Cerebellar cortex (tissue), 1 donor: ENCODE data around the gene UCK1.

Experiments
- DNase-seq: peaks from one replicate; pipeline ENCODE4 v3.0.0-alpha.2; 2015; ENCODE audit warnings: low spot score

The UCK1 gene

DNA sequence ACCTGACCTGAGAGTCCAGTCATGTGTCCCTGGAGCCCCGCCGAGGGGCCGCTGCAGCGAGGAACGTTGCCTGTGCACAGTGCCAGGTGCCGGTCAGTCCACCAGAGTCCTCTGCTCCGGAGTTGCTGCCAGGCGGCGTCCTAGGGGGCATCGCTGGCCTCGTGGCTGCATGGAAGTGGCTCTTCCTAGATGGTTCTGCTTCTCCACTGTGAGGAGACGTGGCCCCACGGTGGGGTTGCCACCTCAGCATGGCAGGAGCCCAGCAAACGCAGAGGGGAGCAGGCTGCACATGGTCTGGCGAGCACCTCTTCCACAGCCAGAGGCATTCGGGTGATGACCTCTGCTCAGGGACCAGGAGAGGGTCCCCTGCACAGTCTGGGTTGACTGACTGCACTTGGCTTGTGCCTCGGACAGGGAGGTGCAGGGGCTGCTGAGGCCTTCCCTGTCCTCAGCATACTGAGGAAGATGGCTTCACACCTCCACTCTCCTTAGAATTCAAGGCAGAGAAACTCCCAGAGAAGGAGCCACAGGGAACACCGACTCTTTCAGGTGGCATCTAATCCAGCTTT, 54.2 kb downstream of the UCK1 start:
- DNase-seq: no peak

DNA sequence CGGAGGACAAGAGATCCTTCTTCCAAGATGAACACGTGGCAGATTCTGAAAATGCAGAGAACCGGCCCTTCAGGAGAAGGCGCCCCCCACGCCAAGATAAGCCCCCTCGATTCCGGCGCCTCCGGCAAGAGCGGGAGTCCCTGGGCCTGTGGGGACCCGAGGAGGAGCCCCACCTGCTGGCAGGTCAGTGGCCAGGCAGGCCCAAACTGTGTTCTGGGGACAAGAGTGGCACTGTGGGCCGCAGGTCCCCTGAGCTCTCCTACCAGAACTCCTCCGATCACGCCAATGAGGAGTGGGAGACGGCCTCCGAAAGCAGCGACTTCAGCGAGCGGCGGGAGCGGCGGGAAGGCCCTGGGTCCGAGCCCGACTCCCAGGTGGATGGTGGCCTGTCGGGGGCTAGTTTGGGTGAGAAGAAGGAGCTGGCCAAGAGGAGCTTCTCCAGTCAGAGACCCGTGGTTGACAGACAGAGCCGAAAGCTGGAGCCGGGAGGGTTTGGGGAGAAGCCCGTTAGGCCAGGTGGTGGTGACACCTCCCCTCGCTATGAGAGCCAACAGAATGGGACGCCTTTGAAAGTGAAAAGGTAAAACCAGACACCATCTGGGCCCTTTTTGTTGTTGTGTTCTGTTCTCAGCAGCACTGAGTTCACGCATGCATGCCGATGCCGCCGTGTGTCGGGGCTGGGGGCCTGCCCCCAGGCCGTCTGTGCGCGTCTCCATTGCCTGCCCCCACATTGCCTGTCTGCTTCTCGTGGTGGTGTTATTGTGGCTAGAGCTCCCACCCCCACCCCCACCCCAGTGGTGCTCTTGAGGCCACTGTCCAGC, 54.9 kb downstream of the UCK1 start:
- DNase-seq: peak; percentile 69

DNA sequence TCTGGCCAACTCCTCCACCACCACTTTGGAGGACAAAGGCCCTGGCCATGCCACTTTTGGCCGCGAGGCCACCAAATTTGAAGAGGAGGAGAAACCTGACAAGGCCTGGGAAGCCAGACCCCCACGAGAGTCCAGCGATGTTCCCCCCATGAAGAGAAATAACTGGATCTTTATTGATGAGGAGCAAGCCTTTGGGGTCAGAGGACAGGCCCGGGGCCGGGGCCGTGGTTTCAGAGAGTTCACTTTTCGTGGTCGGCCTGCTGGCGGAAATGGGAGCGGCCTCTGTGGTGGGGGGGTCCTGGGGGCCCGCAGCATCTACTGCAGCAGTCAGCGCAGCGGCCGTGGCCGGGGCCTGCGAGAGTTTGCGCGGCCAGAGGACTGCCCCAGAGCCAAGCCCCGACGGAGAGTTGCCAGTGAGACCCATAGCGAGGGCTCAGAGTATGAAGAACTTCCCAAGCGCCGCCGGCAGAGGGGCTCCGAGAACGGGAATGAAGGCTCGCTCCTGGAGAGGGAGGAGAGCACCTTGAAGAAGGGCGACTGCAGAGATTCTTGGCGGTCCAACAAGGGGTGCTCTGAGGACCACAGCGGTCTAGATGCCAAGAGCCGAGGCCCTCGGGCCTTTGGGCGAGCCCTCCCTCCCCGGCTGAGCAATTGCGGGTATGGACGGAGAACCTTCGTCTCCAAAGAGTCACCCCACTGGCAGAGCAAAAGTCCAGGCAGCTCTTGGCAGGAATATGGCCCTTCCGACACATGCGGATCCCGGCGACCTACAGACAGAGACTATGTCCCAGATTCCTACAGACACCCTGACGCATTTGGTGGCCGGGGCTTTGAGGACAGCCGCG, 55.7 kb downstream of the UCK1 start:
- no peak for DNase-seq

DNA sequence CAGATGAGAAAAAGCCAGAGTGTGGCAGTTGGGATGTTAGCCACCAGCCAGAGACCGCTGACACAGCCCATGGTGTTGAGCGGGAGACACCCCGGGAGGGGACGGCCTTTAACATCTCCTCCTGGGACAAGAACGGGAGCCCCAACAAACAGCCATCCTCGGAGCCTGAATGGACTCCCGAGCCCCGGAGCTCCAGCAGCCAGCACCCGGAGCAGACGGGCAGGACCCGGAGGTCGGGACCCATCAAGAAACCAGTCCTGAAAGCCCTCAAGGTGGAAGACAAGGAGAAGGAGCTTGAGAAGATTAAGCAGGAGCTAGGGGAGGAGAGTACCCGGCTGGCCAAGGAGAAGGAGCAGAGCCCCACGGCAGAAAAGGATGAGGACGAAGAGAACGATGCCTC, 56.4 kb downstream of the UCK1 start:
- no peak for DNase-seq

DNA sequence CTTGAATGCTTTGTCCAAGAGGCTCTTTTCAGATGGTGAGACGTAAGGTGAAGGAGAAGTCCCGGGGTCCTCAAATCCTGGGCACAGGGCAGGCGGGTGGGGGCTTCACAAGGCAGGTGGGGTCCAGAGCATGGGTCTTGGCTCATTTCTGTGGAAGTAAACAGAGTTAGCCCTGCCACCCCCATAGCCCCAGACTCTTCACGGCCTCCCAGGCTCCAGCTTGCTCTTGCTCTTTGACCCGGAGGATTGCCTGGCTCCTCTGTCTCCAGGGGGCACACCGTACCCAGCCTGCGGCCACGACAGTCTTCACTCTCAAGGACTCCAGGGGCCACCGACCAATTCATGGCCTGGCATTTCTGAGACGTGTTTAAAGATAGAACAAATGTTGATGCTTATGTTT, 57.2 kb downstream of the UCK1 start:
- DNase-seq: no peak
